ENCODE measurements around the gene CAMKV. TPM values are rescaled to one million over a fixed set of nuclear protein-coding genes. Genes with fewer than 3 reads are reported as not detected.

Gene CAMKV
- total RNA-seq, 1 experiment from 2014 or later, result 0.10 TPM

DNA sequence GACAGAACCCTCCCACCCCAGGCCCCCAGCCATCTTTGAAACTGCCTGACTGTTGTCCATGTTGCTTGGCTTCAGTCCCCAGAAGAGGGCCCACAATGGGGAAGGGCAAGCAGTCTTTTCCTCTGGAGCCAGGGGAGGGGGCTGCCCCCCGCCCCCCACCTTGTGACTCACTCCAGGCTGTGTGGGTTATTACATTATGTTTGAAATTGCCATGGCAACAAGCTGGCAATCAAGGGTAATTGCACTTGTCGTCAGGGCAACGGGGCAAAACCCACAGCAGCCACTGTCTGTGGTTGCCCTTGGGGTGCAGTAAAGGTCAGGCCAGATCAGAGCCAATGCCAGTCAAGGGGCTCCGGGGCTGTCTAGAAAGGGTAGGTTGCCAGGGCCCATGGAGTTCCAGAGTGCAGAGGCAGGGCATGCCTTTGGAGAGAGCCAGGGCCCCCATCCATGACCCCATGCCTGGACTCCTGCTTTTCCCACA, 3.1 kb upstream of the CAMKV start:
- Histone ChIP-seq H3K9me2 (ENCODE audit: insufficient read depth) (no peaks in the 10 kb centered on the region), H2AFZ (ENCODE audit: low read depth, low read length, poor library complexity, severe bottlenecking) (no peak overlapping the region), H3K36me3 (ENCODE audit: control insufficient read depth in 1 of 2, insufficient read depth in 2 of 2, low read length in 2 of 2) (no peaks in the 10 kb centered on the region), H3K9ac (ENCODE audit: low read length) (no peak overlapping the region), H3K27me3 (ENCODE audit: insufficient read depth, low read length) (no peaks in the 10 kb centered on the region), H3K27ac (ENCODE audit: low read depth, low read length) (no peak overlapping the region), H4K20me1 (ENCODE audit: insufficient read depth) (no peaks in the 10 kb centered on the region), H3K4me3 (replicated peaks in 1 of 2; ENCODE audit: low read depth in 1 of 2, low read length in 2 of 2) (no peak overlapping the region), H3K79me2 (ENCODE audit: insufficient read depth, low read length) (no peaks in the 10 kb centered on the region), H3K4me2 (ENCODE audit: low read length) (no peak overlapping the region), H3K9me3 (ENCODE audit: control insufficient read depth in 1 of 2, insufficient read depth in 1 of 2, low read depth in 1 of 2, low read length in 2 of 2) (no peaks in the 10 kb centered on the region), H3K4me1 (ENCODE audit: control insufficient read depth in 1 of 2, insufficient read depth in 2 of 2, low read length in 2 of 2) (no peaks in the 10 kb centered on the region)
- RAD21 ChIA-PET (ENCODE audit: low non-redundant PET in 1 of 2, low total read pairs in 2 of 2, uncharacterized antibody in 2 of 2, unreplicated experiment in 2 of 2), result no interaction called here
- POLR2A ChIA-PET, result interaction anchor here (0.9 to 1.4 kb wide), 4 partner anchors 8 to 11 kb away, joined by 3 to 4 read pairs (median 3); no protein-coding TSS in a partner anchor
- CTCF ChIA-PET, result no interaction called here
- no peak for TF ChIP-seq POLR2AphosphoS5 (IDR thresholded peaks at IDR 0.05; ENCODE audit: low read depth, low read length)
- TF ChIP-seq CEBPB (IDR thresholded peaks at IDR 0.05; ENCODE audit: low read depth), result no peak
- TF ChIP-seq, protein P1, sequence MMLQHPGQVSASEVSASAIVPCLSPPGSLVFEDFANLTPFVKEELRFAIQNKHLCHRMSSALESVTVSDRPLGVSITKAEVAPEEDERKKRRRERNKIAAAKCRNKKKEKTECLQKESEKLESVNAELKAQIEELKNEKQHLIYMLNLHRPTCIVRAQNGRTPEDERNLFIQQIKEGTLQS (IDR thresholded peaks at IDR 0.05), result no peak
- no peak for TF ChIP-seq YY1 (IDR thresholded peaks at IDR 0.05; ENCODE audit: extremely low read depth, insufficient replicate concordance, low read depth, low read length)
- no peak for TF ChIP-seq EZH2phosphoT487 (IDR thresholded peaks at IDR 0.05; ENCODE audit: borderline replicate concordance)
- no peak for TF ChIP-seq POLR2A (IDR thresholded peaks at IDR 0.05; ENCODE audit: borderline replicate concordance, extremely low read depth, insufficient read depth, insufficient read length)
- TF ChIP-seq, protein P2, sequence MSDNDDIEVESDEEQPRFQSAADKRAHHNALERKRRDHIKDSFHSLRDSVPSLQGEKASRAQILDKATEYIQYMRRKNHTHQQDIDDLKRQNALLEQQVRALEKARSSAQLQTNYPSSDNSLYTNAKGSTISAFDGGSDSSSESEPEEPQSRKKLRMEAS (IDR thresholded peaks at IDR 0.05), result no peak
- TF ChIP-seq, protein P3, sequence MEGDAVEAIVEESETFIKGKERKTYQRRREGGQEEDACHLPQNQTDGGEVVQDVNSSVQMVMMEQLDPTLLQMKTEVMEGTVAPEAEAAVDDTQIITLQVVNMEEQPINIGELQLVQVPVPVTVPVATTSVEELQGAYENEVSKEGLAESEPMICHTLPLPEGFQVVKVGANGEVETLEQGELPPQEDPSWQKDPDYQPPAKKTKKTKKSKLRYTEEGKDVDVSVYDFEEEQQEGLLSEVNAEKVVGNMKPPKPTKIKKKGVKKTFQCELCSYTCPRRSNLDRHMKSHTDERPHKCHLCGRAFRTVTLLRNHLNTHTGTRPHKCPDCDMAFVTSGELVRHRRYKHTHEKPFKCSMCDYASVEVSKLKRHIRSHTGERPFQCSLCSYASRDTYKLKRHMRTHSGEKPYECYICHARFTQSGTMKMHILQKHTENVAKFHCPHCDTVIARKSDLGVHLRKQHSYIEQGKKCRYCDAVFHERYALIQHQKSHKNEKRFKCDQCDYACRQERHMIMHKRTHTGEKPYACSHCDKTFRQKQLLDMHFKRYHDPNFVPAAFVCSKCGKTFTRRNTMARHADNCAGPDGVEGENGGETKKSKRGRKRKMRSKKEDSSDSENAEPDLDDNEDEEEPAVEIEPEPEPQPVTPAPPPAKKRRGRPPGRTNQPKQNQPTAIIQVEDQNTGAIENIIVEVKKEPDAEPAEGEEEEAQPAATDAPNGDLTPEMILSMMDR (IDR thresholded peaks at IDR 0.05 in 2 of 3, conservative IDR thresholded peaks at IDR 0.05 in 1 of 3; ENCODE audit: borderline replicate concordance in 1 of 3, insufficient read depth in 1 of 3, low read depth in 2 of 3, low read length in 2 of 3), result no peak
- TF ChIP-seq JUND (IDR thresholded peaks at IDR 0.05), result no peak
- TF ChIP-seq SIN3A (IDR thresholded peaks at IDR 0.05; ENCODE audit: low read depth), result no peak
- TF ChIP-seq CBX3 (IDR thresholded peaks at IDR 0.05; ENCODE audit: low read depth), result no peak
- TF ChIP-seq TCF7L2 (IDR thresholded peaks at IDR 0.05; ENCODE audit: borderline replicate concordance, extremely low read depth, insufficient read depth, insufficient read length), result no peak
- TF ChIP-seq SRF (IDR thresholded peaks at IDR 0.05; ENCODE audit: low read depth), result no peak
- no peak for TF ChIP-seq EZH2 (IDR thresholded peaks at IDR 0.05)
- TF ChIP-seq SP1 (IDR thresholded peaks at IDR 0.05; ENCODE audit: low read depth), result no peak
- no peak for TF ChIP-seq ZNF274 (IDR thresholded peaks at IDR 0.05; ENCODE audit: low read depth, low read length)
- TF ChIP-seq, protein P4, sequence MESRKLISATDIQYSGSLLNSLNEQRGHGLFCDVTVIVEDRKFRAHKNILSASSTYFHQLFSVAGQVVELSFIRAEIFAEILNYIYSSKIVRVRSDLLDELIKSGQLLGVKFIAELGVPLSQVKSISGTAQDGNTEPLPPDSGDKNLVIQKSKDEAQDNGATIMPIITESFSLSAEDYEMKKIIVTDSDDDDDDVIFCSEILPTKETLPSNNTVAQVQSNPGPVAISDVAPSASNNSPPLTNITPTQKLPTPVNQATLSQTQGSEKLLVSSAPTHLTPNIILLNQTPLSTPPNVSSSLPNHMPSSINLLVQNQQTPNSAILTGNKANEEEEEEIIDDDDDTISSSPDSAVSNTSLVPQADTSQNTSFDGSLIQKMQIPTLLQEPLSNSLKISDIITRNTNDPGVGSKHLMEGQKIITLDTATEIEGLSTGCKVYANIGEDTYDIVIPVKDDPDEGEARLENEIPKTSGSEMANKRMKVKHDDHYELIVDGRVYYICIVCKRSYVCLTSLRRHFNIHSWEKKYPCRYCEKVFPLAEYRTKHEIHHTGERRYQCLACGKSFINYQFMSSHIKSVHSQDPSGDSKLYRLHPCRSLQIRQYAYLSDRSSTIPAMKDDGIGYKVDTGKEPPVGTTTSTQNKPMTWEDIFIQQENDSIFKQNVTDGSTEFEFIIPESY (IDR thresholded peaks at IDR 0.05; ENCODE audit: extremely low read depth, insufficient replicate concordance, low read length), result no peak
- TF ChIP-seq FOSL1 (IDR thresholded peaks at IDR 0.05; ENCODE audit: low read depth), result no peak
- no peak for TF ChIP-seq EGR1 (IDR thresholded peaks at IDR 0.05; ENCODE audit: low read depth)
- DNase-seq (ENCODE audit: low read depth, low spot score), result no peak
- no peak for ATAC-seq
- BruUV-seq (replicated peaks), result no TSS peak
- intact Hi-C loops (cut with micrococcal nuclease), result no loop called here
